OCI-LY7 (cell line): Measurements from ENCODE around the gene KRTAP5-8. TPM values are rescaled to one million over a fixed set of nuclear protein-coding genes. Genes with fewer than 3 reads are reported as not detected.
"Not testable (repeated sequence)": the region's sequence is repeated elsewhere in the genome, so short reads cannot be mapped to it uniquely, and the experiment has no call there.

Source experiments
- BruUV-seq: library from RNA; stranded (reverse); fragments of 400-500 nt; replicated peaks from 2 replicates; lab custom pipeline; 2021; lab: Mats Ljungman, UMichigan
- CTCF ChIA-PET: fragments of 300-600 bp; sonication (Branson Sonifier 250); formaldehyde crosslinking; loops from one replicate; lab custom pipeline; 2022; ENCODE audit warnings: antibody characterized with exemption; ENCODE audit not compliant: unreplicated experiment; lab: Charles Lee
- POLR2A ChIA-PET: fragments of 300-600 bp; sonication (Branson Sonifier 250); formaldehyde crosslinking; loops from one replicate; lab custom pipeline; 2022; ENCODE audit warnings: antibody characterized with exemption; lab: Charles Lee
- DNase-seq: peaks from one replicate; pipeline ENCODE4 v3.0.0-alpha.2; 2015; ENCODE audit warnings: low spot score
- H2AFZ ChIP-seq: fragments of 200-600 bp; sonication (generic), shearing (Covaris generic); 2 replicates; pipeline ENCODE4 v1.6.1; 2014; ENCODE audit warnings: mild to moderate bottlenecking, antibody characterized with exemption, low read length, moderate library complexity
- H3K27ac ChIP-seq: fragments of 200-600 bp; sonication (generic); 2 replicates; pipeline ENCODE4 v1.5.1; 2014; ENCODE audit warnings: mixed run types, low read depth, mild to moderate bottlenecking, moderate library complexity, low read length, inconsistent platforms; ENCODE audit not compliant: poor library complexity, severe bottlenecking
- H3K36me3 ChIP-seq: fragments of 200-600 bp; sonication (generic); 2 replicates; pipeline ENCODE4 v1.6.1; 2014; ENCODE audit warnings: mild to moderate bottlenecking, antibody characterized with exemption, low read length, moderate library complexity, mixed read lengths; ENCODE audit not compliant: insufficient read depth
- H3K4me1 ChIP-seq: fragments of 200-600 bp; sonication (generic); 2 replicates; pipeline ENCODE4 v1.5.1; 2014; ENCODE audit warnings: mild to moderate bottlenecking, low read length; ENCODE audit not compliant: insufficient read depth, poor library complexity, severe bottlenecking
- H3K4me2 ChIP-seq: fragments of 200-600 bp; sonication (generic); 2 replicates; pipeline ENCODE4 v1.6.1; 2014; ENCODE audit warnings: mild to moderate bottlenecking, low read length
- H3K4me3 ChIP-seq: fragments of 200-600 bp; sonication (generic); 2 replicates; pipeline ENCODE4 v1.5.1; 2014; ENCODE audit warnings: mild to moderate bottlenecking, low read depth, low read length; ENCODE audit not compliant: poor library complexity, severe bottlenecking
- H3K79me2 ChIP-seq: fragments of 200-600 bp; sonication (generic); 2 replicates; pipeline ENCODE4 v1.6.1; 2016; ENCODE audit warnings: low read depth, mild to moderate bottlenecking, low read length, moderate library complexity, mixed read lengths; ENCODE audit not compliant: insufficient read depth
- H3K9me2 ChIP-seq: fragments of 200-600 bp; sonication (generic); 2 replicates; pipeline ENCODE4 v1.6.1; 2016; ENCODE audit warnings: mild to moderate bottlenecking, low read length, mixed read lengths; ENCODE audit not compliant: insufficient read depth
- H3K9me3 ChIP-seq: fragments of 200-600 bp; sonication (generic); 2 replicates; pipeline ENCODE4 v1.6.1; 2014; ENCODE audit warnings: mild to moderate bottlenecking, mixed run types, low read length, mixed read lengths
- H4K20me1 ChIP-seq: fragments of 200-600 bp; sonication (generic); 2 replicates; pipeline ENCODE4 v1.6.1; 2014; ENCODE audit warnings: mild to moderate bottlenecking, antibody characterized with exemption, low read length, moderate library complexity, mixed read lengths; ENCODE audit not compliant: insufficient read depth
- EZH2phosphoT487 ChIP-seq: fragments of 200-600 bp; sonication (generic); IDR thresholded peaks from 2 replicates; pipeline ENCODE4 v1.6.1; 2018; ENCODE audit warnings: low read depth, borderline replicate concordance, mild to moderate bottlenecking, mixed run types, antibody characterized with exemption, low read length, moderate library complexity, mixed read lengths
- intact Hi-C: fragments of 100-400 bp; cut with micrococcal nuclease; formaldehyde crosslinking; loops from one replicate; pipeline ENCODE4 v1.10.0; 2022; ENCODE audit not compliant: unreplicated experiment
- total RNA-seq, 2 experiments: library from RNA; depleted of rRNA in 1 of 2; stranded (reverse); fragments of >200 nt in 1 of 2; shearing (Covaris generic) in 1 of 2; gene quantifications; 2 replicates each; pipeline ENCODE4 v1.2.3, GENCODE V29; 2014 to 2022
- TF ChIP-seq, protein P1 (sequence below): fragments of 200-600 bp; sonication (generic); conservative IDR thresholded peaks from 2 replicates; pipeline ENCODE4 v1.5.1; 2014; ENCODE audit warnings: mild to moderate bottlenecking, antibody characterized with exemption, low read length, moderate library complexity, mixed read lengths

KRTAP5-8 gene
- total RNA-seq, 2 experiments from 2014 or later: not detected

DNA sequence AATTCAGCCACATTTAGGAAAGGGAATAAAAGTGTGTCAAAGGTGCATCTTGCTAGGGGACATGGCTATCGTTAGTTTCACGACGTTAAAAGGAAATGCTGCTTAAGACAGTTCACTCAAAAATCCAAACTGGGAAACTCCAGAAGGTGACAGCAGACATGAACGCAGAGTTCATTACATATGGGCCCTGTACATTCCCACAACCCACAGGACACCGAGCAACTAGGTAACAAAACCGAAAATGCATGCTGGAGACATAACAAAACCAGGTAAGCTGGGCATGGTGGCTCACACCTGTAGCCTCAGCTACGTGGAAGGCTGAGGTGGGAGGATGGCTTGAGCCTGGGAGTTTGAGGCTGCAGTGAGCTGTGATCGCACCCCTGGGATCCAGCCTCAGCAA lies 29.8 kb downstream of the KRTAP5-8 start:
- H3K4me1 ChIP-seq, CTCF ChIA-PET, H4K20me1 ChIP-seq, H3K36me3 ChIP-seq, DNase-seq, H3K79me2 ChIP-seq, H3K9me2 ChIP-seq, H3K4me2 ChIP-seq, BruUV-seq, H3K27ac ChIP-seq, POLR2A ChIA-PET, H3K9me3 ChIP-seq, intact Hi-C loops, H3K4me3 ChIP-seq, H2AFZ ChIP-seq: not testable (repeated sequence)

DNA sequence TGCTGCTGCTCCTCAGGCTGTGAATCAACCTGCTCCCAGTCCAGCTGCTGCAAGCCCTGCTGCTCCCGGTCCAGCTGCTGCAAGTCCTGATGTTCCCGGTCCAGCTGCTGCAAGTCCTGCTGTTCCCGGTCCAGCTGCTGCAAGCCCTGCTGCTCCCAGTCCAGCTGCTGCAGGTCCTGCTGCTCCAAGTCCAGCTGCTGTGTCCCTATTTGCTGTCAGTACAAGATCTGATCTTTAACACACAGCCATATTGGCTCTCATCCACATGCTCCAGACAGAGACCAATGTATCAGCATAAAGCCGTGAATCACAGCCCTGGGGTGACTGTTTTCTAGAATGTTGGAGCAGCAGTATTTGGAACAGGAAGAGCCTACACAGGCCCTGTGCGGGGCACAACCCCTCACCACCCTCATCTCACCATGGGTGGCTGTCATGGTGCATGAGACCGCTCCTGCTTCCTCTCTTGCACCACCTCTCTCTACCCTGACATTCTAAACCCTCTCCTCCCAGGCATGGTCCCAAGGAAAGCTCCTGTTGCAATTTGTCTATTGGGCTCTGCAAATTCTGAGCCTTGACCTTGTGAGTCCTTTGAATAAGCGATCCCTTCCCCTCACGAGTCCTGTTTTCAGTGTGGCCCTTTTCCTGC lies 31.0 kb downstream of the KRTAP5-8 start:
- CTCF ChIA-PET: no interaction called here
- BruUV-seq: no TSS peak

DNA sequence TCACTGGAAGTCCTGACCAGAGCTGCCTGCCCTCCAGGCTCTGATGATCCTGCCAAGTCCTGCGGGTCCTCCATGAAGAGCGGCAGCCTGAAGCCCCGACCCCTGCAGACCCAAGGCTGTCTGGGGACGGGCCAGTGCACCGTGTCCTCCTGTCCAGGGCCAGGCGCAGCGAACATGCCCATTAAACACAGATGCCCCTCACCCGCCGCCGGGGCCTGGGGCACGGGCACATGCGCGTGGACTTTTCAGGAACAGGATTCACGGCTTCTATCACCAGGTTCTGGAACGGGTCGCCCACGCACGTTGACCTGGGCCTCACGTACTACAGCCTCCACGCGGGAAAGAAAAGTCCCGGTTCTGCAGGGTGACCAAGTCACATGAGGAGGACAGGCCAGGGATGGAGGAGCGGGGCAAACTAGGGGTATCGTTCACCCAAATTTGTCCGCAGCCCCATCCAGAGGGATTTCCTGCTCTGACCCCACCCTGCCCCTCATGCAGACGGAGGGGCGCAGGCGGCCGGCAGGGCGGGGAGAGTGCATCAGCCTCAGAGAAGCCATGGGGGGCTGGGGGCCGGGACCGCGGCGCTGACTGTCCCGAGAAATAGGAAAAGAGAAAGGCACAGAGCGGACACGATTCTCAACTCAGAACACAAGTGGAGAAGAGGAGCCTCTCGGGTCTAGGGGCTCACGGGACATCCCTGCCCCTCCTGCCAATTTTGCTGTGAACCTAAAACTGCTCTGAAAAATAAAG lies 33.5 kb downstream of the KRTAP5-8 start:
- H4K20me1 ChIP-seq, H3K4me1 ChIP-seq, DNase-seq, H3K9me2 ChIP-seq, H3K4me2 ChIP-seq, H3K9me3 ChIP-seq, H3K4me3 ChIP-seq, intact Hi-C loops, H2AFZ ChIP-seq, POLR2A ChIA-PET, H3K79me2 ChIP-seq, H3K36me3 ChIP-seq, H3K27ac ChIP-seq, BruUV-seq, CTCF ChIA-PET: not testable (repeated sequence)

More for the DNA sequence above, 31.0 kb downstream of the KRTAP5-8 start:
- TF ChIP-seq, protein P1, sequence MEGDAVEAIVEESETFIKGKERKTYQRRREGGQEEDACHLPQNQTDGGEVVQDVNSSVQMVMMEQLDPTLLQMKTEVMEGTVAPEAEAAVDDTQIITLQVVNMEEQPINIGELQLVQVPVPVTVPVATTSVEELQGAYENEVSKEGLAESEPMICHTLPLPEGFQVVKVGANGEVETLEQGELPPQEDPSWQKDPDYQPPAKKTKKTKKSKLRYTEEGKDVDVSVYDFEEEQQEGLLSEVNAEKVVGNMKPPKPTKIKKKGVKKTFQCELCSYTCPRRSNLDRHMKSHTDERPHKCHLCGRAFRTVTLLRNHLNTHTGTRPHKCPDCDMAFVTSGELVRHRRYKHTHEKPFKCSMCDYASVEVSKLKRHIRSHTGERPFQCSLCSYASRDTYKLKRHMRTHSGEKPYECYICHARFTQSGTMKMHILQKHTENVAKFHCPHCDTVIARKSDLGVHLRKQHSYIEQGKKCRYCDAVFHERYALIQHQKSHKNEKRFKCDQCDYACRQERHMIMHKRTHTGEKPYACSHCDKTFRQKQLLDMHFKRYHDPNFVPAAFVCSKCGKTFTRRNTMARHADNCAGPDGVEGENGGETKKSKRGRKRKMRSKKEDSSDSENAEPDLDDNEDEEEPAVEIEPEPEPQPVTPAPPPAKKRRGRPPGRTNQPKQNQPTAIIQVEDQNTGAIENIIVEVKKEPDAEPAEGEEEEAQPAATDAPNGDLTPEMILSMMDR: no peak
- TF ChIP-seq EZH2phosphoT487: no peak
- no peak overlapping the region for H2AFZ ChIP-seq
- no peaks in the 10 kb centered on the region for H3K9me2 ChIP-seq
- H3K79me2 ChIP-seq: no peaks in the 10 kb centered on the region
- H4K20me1 ChIP-seq: no peaks in the 10 kb centered on the region
- H3K4me3 ChIP-seq: no peak overlapping the region
- H3K9me3 ChIP-seq: no peaks in the 10 kb centered on the region
- H3K36me3 ChIP-seq: no peaks in the 10 kb centered on the region
- no peak overlapping the region for H3K27ac ChIP-seq
- POLR2A ChIA-PET: no interaction called here
- H3K4me2 ChIP-seq: no peak overlapping the region
- no peak for DNase-seq
- intact Hi-C loops: no loop called here
- H3K4me1 ChIP-seq: no peaks in the 10 kb centered on the region
